Left ventricle myocardium superior (tissue), 1 donor: ENCODE results near the gene UNCX. TPM values are rescaled to one million over a fixed set of nuclear protein-coding genes. Genes with fewer than 3 reads are reported as not detected.

Source experiments
- ATAC-seq: fragments of 200-7000 bp; cut with Tn5 transposase; one replicate; pipeline ENCODE4 v1.9.1; 2020; ENCODE audit warnings: mild to moderate bottlenecking, moderate library complexity
- DNase-seq: peaks from one replicate; pipeline ENCODE4 v3.0.0-alpha.2; 2020
- intact Hi-C: fragments of 100-400 bp; cut with micrococcal nuclease; formaldehyde crosslinking; loops from one replicate; pipeline ENCODE4 v1.11.0; 2022
- total RNA-seq: library from RNA; stranded (reverse); fragmentation: NEBNext Ultra II Directional; extraction: Animal tissue kit (Norgen Biotek cat#: 25700); gene quantifications from one replicate; pipeline ENCODE4 v1.2.1, GENCODE V29; 2021
- donor health status: DM: no; HTN: yes; CAD: no; lungs with severe emphysema.

UNCX gene
- total RNA-seq, 1 donor from 2014 or later = not detected

DNA sequence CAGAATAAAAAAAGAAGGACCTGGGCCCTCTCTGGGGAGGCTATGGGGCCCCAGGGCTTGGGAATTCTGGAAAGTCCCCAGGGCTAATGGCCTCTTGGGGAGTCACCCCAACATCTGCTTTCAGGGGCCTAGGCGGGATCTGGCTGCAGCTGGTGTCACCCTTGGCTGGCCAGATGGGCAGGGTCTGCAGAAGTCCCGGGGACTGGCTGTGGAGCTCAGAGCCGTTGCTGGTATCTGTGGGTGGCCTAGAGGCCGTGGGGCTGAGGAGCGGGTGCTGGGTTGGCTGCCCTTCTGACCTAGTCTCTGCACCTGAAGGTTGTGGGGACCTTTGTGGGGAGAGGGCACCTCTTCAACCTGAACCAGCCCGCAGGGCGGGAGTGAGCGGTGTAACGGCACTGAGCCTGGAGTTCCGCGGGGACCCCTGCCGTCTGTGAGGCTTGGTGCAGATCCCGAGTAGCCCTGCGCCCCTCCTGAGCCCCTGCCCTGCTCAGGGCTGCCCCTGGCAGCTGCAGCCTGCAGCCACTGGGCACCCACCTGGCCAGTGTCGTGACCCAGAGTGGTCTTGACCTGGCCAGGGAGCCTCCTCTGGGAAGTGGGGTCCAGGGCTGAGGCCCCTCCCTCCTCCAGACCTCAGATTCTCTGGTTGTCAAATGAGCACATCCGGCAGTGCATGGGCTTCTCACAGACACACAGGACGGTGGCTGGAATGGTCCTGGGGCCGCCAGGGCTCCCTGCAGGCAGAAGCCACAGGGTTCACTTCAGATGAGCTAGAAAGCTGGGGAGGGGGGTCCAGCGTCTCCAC, 51.5 kb downstream of the UNCX start:
- intact Hi-C loops = no loop called here
- DNase-seq = peak; percentile 16

DNA sequence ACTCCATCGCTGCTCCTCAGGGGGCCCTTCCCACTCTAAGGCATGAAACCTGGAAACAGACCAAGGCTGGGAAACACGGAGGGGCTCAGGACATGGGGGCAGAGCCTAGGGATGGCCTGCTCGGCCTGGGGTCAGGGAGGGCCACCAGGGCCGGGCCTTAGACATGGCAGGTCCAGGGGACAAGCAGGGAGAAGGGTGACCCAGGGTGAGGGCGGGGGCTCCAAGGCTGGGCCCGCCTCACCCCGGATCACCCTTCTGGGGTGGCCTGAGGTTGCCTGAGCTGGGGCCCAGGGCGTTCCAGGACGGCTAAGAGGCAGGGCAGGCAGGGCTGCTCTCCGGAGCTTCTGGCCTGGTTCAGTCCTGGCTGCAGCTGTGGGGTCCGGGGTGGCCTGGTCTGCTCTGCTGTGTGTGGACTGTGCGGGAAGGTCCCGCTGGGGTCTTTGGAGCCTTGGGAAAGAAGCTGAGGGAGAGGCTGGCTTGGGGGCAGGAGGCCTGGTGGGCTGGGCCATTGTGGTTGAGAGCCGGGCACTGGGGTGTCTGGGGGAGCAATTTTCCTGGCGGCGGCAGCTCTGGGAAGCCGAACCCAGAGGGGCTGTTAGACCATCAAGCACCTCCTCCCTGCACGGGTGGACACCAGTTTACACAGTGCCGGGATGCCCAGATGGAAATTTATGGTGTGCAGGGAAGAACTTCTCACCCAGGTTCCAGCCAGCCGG, 52.2 kb downstream of the UNCX start:
- ATAC-seq (no peak), DNase-seq (peak; percentile 13)
- intact Hi-C loops = no loop called here

More for the DNA sequence above, 51.5 kb downstream of the UNCX start:
- no peak for ATAC-seq

DNA sequence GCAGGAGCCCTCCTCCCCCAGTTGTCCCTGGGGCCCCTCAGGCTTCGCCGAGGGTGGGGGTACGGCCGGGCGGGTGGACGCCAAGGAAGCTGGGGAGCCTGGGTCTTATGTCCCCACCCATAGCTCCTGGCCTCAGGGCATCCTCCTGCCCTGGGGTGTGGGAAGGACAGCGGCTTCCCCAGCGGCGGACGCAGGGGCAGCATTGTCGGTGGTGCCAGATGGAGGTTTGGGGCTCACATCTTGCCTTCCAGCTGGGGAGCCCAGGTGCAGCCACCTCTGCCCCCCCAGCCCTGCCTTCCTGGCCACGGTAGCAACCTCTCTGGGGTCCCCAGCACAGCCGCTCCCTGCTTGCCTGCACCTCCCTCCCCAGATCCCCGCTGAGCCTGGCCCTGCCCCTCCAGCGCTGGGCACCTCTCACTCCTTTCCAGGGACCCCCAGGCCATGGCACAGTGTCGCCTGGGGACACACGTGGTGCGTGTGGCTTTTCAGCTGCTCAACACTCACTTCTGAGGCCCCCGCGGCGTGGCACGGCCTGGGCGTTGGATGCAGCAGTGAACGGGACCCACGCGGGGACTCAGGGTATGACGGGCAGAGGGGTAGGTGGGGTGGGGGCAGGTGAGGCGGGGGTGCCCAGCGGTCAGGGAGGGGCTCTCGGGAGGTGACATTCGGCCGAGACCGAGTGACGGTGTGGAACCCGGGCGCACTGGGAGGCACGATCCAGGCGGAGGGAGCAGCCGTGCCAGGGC, 53.1 kb downstream of the UNCX start:
- ATAC-seq (no peak), DNase-seq (peak; percentile 17)
- intact Hi-C loops = no loop called here

Other genes with a start within 250 kb of the UNCX start
- not detected for gene CYP2W1, start 249.7 kb upstream of the UNCX start, total RNA-seq
- 41.5 TPM for gene GPR146, start 188.3 kb upstream of the UNCX start, total RNA-seq
- gene GPER1, start 144.8 kb upstream of the UNCX start, total RNA-seq = 2.8 TPM
- 5.9 TPM for gene ZFAND2A, start 72.7 kb upstream of the UNCX start, total RNA-seq
- 9.4 TPM for gene MICALL2, start 226.6 kb downstream of the UNCX start, total RNA-seq